Kidney capillary endothelial cell (primary cell): Measurements from ENCODE around the gene YAP1.
A peak's percentile ranks its signal among the peaks of the same experiment; 100 is the strongest.

Experiments used
- DNase-seq: peaks from one replicate; pipeline ENCODE4 v3.0.0-alpha.2; 2018; ENCODE audit warnings: low spot score

Gene YAP1

DNA sequence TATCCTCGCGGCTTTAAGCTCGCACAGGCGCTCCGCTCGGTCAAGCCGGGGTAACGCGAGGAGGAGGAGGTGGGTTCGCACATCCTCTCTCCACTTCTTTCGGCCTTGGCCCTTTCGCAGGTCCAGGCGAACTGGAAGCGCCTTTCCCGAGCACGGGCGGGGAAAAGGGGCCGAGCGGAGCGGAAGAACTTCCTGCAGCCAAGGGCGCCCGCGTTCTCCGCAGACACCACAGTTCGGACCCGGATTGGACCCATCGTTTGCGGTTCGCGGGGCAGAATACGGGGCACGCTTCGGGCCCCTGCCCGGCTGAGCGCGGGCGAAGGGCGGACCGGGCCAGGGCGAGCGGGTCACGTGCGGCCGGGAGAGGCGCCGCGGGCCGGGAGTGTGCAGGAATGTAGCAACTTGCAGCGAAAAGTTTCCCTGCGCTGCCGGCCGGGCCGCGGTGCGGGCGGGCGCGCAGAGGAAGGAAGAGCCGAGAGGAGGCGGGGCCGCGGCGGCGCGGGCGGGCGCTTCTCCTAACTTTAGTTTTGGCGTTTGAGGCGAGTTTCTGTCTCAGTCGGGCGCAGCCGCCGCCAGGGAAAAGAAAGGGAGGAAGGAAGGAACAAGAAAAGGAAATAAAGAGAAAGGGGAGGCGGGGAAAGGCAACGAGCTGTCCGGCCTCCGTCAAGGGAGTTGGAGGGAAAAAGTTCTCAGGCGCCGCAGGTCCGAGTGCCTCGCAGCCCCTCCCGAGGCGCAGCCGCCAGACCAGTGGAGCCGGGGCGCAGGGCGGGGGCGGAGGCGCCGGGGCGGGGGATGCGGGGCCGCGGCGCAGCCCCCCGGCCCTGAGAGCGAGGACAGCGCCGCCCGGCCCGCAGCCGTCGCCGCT is at the start of gene YAP1:
Gene YAP1, plus strand, starts transcription at position 552 of the 865 bp plus-strand sequence. CDS start 402 bp downstream, outside the sequence.
- peak; percentile 80 for DNase-seq

DNA sequence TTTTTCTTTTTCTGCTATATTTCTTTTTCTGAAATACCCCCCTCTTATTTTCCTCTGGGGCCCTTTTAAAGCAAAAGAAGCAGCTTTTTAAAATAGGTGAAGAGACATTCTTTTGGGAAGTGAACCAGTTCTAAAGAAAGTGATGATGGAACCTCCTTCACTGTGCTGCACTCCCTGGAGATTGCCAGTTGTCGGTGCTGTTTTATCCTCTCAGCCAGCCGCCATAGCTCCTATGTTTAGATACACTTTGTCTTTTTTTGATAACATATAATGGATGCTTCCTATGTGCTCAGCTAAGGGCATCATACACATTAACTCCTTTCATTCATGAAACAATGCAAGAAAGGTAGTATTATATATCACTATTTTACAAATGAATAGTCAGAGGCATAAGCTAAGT is 49.0 kb upstream of the YAP1 start:
- no peak for DNase-seq

- DNase-seq = no peak
Observed at GRCh38 chr11:102062106-102062505, 48.1 kb upstream of the YAP1 start.

GRCh38 chr11:102064316-102064715 is 45.9 kb upstream of the YAP1 start:
- no peak for DNase-seq

- DNase-seq = no peak
Observed at GRCh38 chr11:102070766-102071165, 39.5 kb upstream of the YAP1 start.

- no peak for DNase-seq
Observed at GRCh38 chr11:102071497-102072472, 38.5 kb upstream of the YAP1 start.

- DNase-seq = no peak
Observed at GRCh38 chr11:102073253-102073652, 37.0 kb upstream of the YAP1 start.

DNA sequence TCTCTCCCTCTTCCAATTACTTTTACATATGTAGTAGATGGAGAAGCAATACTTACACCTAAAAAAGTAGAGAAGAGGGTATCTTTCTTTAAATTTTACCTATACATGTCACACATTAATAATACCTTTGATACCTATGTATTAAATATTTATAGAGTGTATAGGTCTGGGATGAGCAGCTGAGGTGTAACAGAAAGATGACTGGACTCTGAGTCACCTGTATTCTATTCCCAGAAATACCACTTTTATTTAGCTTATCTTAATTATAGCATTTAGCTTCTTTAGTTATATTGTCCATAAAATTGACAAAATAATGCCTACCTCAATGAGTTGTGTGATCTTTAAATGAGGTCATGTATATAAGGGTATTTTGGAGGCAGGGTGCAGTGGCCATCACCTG is 30.6 kb upstream of the YAP1 start:
- no peak for DNase-seq

- DNase-seq = no peak
Observed at GRCh38 chr11:102081313-102081712, 28.9 kb upstream of the YAP1 start.

DNA sequence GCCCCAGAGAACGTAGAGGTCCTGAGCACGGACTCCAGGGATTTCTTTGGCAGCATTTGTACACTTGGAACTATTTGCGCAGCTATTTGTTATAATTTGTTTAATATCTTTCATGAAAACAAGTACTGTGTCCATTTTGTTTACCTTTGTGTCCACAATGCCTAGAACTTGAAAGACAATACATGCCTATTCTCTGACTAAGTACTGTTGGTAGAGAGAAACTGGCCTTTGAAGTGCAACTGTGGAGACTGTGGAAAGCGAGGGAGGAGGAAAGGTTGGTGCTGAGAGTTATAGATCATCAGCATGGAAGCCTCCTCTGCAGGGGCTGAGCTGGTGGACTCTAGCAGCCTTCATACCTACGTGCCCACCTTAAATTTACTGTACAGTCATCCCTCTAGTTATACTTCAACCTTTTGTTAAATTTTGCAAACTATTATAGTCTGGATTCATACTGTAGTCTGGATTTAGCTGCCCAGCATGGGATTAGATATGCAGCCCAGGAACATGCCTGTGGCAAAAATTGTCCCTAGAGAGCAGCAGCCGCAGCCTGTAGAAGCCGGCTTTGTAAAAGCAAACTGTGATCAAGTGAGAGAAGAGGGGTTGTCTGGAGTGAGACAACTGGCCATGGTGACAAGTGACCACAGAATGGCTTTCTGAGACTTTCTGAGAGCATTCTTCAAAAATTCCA is 24.2 kb upstream of the YAP1 start:
- DNase-seq = no peak

GRCh38 chr11:102097186-102097585 is 13.1 kb upstream of the YAP1 start:
- DNase-seq = no peak

GRCh38 chr11:102099755-102100154 is 10.5 kb upstream of the YAP1 start:
- no peak for DNase-seq

GRCh38 chr11:102108734-102109440 is 1.4 kb upstream of the YAP1 start:
- DNase-seq = no peak

GRCh38 chr11:102110761-102111010 is 439 bp downstream of the YAP1 start:
- no peak for DNase-seq

DNA sequence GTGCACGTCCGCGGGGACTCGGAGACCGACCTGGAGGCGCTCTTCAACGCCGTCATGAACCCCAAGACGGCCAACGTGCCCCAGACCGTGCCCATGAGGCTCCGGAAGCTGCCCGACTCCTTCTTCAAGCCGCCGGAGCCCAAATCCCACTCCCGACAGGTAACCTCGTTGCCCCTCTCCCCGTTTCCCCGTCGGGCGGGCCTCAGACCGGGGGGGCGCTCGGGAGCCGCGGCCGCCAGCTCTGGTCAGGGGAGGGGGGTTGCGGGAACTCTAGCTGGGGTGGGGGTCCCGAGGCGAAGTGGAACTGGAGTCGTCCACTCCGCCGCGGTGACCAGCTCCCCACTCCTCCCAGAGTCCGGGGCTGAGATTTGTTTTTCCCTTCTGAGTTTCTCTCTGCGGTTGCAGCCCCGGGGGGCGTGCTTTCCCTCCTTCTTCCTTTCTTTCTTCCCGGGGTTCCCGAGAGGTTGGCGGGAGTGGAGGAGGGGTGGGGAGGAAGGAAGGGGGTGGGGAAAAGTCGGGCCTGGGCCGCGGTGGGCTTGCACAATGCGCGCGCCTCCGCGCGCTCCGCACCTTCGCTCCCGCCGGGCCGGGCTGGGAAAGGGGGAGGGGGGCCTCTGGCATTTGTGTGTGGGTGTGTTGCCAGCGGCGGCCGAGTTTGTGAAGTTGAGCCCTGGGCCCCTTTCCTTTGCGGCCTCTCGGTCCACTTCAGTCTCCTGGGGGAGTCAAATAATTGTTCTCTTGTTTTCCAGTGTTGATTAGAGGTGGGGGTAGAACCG is 952 bp downstream of the YAP1 start:
- no peak for DNase-seq

- peak; percentile 93 for DNase-seq
Observed at GRCh38 chr11:102111787-102112508, 1.7 kb downstream of the YAP1 start.

- DNase-seq = no peak
Observed at GRCh38 chr11:102112509-102112821, 2.2 kb downstream of the YAP1 start.

DNA sequence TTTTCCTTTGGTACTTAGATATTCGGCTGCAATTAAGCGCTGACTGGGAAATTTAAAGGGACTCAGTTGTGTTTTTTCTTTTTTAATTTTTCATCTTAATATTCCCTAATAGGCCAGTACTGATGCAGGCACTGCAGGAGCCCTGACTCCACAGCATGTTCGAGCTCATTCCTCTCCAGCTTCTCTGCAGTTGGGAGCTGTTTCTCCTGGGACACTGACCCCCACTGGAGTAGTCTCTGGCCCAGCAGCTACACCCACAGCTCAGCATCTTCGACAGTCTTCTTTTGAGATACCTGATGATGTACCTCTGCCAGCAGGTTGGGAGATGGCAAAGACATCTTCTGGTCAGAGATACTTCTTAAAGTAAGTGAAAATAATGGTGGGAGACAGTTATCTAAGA is 3.8 kb downstream of the YAP1 start:
- no peak for DNase-seq

- DNase-seq = no peak
Observed at GRCh38 chr11:102115557-102115956, 5.3 kb downstream of the YAP1 start.

- no peak for DNase-seq
Observed at GRCh38 chr11:102116453-102117205, 6.4 kb downstream of the YAP1 start.
